SHP77 treated with DMSO at 0.1 percent for 48 hours (cell line): Measurements from ENCODE around the gene MYBBP1A.
"Not testable (repeated sequence)": the region's sequence is repeated elsewhere in the genome, so short reads cannot be mapped to it uniquely, and the experiment has no call there.

Experiments
- DNase-seq: peaks from one replicate; lab custom pipeline; 2025; lab: John Stamatoyannopoulos, UW

The MYBBP1A gene

DNA sequence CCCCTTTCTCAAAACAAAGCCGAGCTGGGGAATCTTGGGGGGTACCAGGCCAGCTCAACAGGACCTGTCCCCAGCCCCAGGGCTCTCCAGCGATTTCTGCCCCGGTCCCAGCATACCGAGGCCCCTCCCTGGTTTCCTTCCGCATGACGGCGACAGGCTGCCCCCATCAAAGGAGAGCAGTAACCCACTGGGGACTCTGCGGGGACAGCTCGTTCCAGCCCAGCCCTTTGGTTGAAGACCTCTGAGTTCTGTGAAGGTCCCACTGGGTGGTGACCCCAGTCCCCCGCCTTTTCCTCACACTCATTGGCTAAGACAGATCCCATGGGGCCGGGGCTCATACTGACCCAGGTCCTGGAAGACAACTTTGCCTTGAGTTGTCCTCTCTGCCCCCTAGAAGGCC, 33.2 kb upstream of the MYBBP1A start:
- no peak for DNase-seq

DNA sequence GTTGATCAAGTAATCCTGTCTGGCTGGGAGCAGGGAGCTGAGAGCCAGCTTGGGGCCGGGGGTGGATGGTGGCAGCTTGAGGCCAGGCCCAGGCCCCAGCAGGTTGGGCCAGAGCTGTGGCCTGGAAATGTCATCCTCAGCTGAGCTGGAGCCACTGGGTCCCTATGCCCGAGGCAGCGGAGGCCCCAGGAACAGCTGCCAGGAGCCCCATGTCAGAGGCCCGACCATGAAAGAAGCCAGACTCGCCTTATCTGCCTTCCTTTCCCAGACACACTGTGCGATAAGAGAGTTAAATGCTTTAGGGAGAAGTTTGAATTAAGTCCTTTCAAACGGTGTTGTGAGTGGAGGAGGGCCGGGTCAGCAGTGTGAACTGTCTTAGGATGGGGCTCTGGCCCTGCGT, 32.6 kb upstream of the MYBBP1A start:
- no peak for DNase-seq

DNA sequence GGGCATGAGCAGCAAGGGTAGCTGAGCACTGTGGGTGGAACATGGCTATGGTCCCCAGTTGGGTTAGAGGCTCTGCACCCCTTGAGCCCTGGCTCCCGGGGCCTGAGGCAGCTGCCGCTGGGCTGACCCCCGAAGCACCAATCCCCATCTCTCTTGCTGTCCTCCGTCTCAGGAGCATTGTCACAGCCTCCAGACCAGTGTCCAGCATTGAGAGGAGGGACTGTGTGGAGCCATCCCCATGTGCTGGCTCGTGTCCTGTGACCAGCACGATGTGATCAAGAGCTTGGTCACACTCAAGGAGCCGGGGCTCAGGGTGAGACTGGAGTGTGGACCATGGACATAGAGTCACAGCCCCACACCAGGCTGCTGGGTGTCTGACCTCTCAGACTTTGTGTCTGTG, 32.0 kb upstream of the MYBBP1A start:
- DNase-seq = no peak

DNA sequence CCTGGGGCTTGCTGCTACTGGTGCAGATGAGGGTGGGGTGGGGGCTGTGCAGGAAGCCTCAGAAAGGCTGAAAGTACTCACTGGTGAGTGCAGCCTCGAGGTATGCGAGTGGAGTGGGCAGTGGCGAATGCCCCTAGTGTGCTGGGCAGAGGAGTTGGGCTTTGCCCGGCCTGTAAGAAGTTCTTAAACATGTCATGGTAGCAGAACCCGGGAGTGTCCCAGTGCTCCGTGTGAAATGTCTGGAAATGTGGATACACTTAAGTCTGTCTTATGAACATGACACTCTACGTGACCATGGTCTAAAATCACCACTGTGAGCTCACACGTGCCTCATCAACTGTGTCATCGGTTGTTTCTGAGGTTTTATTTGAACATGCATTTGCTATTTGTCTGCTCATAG, 30.9 kb upstream of the MYBBP1A start:
- peak; percentile 22 for DNase-seq

DNA sequence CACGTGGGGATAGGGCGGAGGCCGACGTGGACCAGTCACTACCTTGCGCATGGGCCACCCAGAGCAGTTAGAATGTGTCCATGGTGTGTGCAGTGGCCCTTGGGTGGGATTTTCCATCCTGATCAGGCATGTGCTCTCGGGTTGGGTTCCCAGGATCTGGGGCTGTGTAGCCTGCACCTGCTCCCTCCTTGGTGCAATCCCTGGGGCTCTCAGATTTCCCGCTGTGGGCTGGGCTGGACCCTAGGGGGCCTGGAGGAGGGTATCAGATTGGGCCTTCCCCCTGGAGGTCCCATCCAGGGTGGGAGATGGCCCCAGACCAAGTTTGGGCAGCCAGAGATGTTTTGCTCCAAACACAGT, 30.4 kb upstream of the MYBBP1A start:
- no peak for DNase-seq

DNA sequence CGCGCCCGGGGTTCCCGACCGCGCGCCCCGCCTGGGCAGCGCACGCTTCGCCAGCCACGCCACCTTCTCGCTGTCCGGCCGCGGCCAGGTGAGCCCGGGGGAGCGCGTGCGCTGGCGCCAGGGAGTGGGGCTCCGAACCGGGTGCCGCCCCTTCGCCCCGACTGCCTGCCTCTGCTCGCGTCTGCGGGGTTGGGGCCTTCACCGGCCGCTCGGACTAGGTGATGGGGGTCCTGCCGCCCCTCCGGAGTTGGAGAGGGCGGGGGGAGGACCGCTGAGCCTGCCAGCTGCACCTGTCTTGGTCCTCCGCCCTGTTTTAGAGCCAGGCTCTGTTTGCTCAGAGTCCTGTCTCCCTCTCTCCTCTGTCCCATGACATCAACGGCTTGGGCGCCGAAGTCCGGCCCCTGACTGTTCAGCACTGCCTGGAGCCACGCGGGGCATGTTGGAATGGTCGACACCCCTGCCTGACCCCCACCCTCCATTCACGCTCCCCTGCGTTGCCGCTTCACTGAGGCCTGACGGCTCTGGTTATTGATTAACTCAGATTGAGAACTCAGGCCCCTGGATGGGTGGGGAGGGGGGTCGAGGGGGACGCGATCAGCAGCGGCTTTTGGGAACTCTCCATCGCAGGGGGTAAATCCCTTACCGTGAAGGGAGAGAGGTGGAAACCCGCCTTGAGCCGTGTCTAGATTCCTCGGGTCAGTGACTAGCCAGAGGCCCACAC, 29.9 kb upstream of the MYBBP1A start:
- no peak for DNase-seq

DNA sequence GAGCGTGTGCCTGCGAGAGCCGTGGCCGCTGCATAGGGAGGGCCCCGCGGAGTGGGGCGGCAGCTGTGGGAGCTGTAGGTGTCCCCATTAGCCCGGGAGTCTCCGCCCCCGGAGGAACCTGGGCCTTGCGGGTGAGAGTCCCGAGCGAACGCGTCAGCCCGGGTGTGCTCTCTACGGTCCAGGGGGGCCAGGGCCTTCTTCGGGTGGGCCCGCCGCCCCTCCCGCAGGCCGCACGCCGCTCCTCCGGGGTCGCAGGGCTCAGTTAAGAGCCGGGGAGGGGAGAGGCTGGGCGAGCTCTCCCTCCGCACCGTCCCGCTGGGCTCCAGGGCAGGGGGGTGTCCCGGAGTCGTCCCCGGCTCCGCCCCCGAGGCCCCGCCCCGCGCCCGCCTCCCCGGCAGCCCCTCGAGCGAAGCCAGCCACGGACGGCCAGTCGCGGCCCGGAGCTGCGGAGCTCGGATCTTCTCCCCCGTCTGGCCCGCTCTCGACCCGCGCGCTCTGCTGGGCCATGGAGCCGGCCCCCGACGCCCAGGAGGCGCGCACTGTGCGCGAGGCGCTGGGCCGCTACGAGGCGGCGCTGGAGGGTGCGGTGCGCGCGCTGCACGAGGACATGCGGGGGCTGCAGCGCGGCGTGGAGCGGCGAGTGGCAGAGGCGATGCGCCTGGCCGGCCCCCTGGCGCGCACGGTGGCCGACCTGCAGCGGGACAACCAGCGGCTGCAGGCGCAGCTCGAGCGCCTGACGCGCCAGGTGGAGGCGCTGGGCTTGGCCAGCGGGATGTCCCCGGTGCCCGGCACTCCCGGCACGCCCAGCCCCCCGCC, 29.1 kb upstream of the MYBBP1A start, which contains the start of gene SMTNL2:
Gene SMTNL2 (plus strand): TSS at position 429 of the 816 bp plus-strand sequence. CDS start 77 bp downstream, at position 506.
- no peak for DNase-seq

DNA sequence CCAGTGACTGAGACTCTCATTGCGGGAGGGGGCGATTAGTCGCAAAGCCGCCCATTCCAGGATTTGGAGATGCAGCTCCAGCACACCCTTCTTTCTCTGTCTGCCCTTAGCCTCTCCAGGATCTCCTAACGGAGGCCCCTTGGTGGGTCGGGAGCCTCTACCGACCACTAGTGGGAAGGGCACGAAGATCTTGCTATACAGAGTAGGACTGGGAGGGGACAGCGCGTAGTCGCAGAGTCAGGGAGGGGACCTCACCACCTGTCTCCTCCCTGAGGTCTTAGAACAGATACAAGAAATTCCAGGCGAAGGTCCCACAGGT, 28.6 kb upstream of the MYBBP1A start:
- DNase-seq = no peak

DNA sequence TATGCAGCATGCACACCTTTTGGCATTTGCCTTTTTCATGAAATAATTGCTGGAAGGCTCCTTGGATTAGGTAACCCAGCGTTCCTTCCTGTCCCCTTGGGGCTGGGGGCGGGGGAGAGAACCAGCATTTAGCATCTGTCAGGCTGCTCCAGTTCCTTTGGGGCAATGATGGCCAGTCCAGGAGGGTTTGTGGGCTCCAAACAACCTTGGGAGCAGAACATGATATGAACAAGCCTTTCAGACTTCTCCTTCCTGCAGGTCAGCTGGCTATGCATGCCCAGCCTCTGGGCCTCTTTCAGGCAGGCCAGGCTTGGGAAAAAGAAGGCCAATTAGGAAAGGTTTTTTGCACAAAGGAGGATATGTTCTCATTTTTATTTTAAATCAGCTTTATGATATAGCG, 28.0 kb upstream of the MYBBP1A start:
- DNase-seq = no peak

DNA sequence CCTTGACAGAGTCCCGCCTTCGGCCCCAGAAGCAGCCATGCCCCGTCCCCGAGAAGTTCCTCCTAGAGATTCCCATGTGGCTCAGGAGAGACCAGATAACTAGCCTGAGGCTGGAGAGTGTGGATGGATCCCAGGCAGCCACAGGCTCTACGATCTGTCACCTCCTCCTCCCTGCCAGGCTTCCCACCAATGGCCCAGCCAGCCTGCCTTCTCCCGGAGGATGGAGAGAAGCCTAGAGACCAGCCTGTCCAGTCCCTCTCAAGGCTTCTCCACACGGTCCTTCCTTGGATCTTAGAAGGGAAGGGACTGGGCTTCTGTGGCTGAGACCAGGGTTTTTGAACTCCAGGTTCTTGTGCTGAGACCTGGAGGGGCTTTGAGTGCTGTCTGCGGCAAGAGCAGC, 27.5 kb upstream of the MYBBP1A start:
- no peak for DNase-seq

DNA sequence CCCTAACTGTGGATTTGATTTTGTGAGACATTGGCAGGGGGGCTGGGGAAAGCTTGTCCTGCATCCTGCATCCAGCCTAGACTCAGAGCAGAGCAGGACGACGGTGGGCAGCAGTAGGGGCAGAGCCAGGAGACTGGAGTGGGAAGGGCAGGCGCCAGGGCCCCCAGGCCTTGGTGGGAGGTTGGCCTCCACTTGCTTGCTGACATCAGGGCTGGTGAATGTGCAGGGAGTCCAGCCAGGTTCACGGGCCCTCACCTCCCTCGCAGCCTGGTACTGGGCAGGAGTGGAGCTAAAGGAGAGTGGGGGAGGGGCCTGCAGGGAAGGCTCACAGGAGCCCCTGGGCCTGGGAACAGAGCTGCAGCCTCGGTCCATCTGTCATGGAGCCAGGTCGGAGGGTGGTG, 26.9 kb upstream of the MYBBP1A start:
- no peak for DNase-seq

DNA sequence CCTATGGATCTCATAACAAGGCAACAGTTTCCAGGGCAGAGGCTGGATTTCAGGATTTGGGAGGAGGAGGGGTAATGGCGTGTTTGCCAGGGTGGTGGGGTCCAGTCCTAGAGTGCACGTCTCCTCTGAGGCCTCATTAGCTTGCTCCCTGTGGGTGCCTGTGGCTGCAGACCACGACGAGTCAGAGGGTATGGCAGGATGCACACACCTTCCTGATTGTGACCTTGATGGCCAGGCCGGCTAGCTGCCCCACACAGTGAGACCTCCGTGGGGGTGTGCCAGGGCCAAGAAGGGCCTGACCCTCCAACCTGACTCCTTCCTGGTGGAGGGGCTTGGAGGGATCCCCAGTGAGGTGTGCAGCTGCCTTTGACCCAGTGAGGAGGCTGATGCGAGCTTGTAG, 25.1 kb upstream of the MYBBP1A start:
- DNase-seq = no peak

DNA sequence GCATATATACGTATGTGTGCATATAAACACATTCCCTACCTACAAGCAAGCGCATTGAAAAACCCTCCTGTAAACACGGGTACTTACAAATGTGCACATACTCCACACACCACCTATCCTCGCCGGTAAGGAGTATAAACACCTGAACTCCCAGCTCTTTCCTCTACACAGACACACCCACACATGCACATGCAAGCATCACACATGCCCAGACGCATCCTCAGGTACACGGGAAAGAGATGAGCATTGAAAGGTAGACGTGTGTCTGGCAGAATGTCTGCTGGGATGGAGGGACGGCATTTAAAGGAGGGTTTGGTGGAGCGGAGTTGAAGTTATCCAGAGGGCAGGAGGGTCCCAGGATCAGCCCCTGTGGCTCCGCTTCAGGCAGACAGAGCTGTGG, 24.5 kb upstream of the MYBBP1A start:
- no peak for DNase-seq

DNA sequence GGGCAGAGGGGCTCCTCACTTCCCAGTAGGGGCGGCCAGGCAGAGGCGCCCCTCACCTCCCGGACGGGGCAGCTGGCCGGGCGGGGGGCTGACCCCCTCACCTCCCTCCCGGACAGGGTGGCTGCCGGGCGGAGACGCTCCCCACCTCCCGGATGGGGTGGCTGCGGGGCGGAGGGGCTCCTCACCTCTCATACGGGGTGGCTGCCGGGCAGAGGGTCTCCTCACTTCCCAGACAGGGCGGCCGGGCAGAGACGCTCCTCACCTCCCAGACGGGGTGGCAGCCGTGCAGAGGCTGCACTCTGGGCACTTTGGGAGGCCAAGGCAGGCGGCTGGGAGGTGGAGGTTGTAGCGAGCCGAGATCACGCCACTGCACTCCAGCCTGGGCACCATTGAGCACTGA, 23.2 kb upstream of the MYBBP1A start:
- DNase-seq = not testable (repeated sequence)

DNA sequence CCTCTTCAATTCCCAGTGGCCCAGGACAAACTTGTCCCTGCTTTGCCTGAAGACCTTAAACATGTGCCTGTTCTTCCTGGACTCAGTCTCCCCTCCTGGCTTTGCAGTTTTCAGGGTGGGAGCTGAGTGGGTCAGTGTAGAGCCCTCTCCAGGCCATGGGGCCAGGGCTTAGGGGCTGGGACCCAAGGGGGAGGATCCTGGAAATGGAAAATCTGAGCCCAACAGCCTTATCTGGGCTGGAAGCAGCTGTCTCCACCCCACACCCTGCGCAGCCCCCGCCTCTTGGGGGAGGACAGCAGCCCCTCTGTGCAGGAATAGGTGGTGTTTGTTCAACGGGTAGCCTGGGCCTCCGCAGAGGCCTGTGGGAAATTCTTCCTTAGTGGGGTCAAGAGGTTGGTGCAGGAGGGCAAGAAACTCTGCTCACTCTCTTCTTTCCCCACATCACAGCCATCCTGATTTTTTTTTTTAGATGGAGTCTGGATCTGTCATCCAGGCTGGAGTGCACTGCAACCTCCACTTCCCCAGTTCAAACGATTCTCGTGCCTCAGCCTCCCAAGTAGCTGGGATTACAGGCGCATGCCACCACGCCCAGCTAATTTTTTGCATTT, 22.3 kb upstream of the MYBBP1A start:
- no peak for DNase-seq

DNA sequence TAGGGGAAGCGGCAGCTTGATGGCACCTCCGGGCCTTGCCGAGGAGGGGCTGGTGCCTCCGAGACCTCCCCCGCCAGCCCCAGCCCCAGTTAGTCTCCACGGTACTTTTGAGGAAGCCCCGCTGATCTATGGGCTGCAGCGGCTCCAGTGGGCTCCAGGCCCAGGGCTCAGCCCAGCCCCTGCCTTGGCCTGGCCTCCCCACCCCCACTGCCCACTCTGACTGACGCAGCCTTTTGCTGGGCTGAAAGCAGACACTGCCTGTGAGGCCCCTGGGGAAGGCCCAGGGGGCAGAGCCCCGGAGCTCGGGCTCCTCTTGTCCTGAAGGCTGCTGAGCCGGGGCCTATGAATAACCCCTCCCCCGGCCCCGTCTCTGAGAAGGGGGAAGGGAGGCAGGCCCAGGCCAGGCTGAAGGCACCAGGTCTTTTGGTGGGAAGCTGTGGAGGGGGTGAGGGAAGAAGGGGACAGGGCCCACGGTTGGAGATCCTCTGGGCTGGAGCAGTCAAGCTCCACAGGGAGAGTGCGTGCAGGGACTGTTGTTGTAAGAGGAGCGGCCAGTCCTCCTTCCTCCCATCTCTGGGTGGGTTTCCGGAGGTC, 21.6 kb upstream of the MYBBP1A start:
- no peak for DNase-seq

DNA sequence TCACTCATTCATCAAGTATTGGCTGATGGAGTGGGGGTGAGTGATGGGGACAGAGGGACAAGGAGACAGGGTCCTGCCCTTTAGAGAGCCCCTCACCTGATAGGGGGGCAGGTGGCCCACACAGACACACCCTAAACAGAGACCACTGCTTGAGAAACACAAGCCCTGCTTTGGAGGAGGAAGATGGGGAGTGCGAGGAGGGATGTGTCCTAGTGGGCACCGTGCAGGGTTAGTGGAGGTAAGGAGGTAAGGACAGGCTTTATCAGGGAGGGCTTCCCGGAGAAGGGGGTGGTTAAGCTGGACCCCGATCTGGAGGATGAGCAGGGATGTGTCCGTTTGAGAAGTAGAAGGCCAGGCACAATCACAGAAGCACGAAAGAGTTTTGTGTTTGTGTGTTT, 21.0 kb upstream of the MYBBP1A start:
- DNase-seq = no peak

DNA sequence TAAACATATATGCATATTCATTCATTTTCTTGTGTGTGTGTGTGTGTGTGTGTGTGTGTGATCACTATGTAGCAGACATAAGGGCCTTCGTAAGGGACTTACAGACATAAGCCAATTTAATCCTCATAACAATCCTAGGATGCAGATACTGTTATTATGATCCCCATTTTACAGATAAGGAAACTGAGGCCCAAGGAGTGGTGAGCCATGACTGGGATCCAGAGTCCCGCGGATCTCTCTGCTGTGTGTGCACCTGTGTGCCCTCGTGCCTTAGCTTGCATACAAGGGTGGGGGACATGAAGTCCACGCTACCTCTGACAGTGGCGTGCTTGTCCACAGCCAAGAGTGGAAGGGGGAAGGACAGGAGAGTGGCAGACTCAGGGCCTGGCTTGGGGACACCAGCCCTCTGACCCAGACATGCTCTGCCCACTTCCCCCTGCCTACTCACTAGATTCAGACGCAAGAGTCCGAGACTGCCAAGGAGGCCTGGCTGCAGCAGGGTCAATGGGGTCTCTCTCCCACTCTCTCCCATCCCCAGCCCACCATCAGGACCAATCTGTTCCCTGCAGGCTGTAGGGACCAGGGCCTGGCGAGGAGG, 19.4 kb upstream of the MYBBP1A start:
- DNase-seq = no peak

DNA sequence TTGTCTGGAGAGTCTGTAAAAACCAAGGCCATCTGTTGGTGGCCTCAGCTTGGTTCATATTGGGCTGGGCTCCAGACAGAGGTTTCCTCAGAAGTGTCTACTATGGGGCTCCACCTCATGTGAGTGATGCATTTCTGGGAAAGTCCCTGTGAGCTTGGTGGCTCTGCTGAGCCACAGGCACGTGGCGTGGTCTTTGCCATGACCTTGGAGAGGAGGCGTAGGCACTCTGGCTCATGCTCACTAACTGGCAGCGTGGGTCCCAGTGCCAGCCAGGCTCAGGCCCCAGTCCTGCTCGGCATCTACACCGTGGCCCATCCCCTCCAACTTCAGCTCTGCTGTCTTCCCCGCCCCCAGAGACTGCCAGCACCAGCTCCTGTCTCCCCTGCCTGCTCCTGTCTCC, 18.5 kb upstream of the MYBBP1A start:
- DNase-seq = no peak

DNA sequence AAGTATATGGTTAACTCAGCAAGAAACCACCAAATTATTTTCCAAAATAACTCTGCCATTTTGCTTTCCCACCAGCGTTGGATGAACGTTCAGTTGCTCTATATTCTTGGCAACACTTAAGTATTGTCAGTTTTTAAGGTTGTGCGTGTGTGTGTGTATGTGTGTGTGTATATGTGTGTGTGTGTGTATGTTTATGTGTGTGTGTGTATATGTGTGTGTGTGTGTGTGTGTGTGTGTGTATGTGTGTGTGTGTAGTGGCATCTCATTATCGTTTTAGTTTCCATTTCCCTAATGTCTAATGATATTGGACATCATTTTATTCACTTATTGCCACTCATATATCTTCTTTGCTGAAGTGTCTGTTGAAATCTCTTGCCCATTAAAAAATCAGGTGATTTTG, 17.9 kb upstream of the MYBBP1A start:
- no peak for DNase-seq

DNA sequence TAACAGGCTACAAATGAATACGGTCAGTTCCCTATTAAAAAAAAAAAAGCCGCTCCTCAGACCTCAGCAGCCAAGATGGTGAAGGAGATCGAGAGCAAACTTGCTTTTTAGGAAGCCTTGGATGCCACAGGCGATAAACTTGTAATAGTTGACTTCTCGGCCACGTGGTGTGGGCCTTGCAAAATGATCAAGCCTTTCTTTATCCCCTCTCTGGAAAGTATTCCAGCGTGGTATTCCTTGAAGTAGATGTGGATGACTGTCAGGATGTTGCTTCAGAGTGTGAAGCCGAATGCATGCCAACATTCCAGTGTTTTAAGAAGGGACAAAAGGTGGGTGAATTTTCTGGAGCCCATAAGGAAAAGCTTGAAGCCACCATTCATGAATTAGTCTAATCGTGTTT, 16.9 kb upstream of the MYBBP1A start:
- DNase-seq = no peak

DNA sequence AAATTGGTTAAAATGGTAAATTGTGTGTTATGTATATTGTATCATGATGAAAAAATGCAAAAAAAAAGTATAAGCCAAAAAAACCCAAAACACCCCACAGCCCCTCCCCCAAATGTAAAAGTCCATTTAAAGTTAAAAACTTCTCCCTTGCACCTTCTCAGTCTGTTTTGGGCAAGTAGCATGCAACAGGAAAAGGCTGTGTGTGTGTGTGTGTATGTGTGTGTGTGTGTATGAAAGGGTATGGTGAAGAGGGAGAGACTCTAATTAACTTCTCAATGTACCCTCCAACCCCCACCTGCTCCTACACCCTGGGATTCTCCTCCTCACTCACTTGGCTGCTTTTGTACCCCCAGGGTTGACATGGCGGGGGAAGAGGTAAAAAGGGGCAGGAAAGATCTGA, 14.4 kb upstream of the MYBBP1A start:
- no peak for DNase-seq

DNA sequence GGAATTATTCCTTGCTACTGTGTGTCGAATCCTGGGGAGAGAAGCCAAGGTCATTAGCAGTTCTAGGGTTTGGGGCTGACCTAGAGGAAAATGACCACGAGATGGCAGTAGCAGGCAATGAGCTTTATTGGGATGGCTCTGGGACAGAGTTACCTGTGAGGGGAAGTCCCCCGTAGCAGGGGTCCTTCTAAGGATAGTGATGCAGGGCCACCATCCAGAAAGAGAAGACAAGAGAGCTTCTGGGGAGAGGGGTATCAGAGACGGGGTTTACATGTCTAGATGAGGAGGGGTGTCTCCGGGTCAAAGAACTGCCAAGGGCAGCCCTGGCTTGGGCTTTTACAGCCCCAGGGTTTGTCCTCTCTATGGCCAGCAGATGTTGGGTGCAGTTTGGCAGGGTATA, 11.6 kb upstream of the MYBBP1A start:
- DNase-seq = peak; percentile 73
